B cell (primary cell): ENCODE results near the gene RC3H1. TPM values are rescaled to one million over a fixed set of nuclear protein-coding genes. Genes with fewer than 3 reads are reported as not detected.

Experiments used
- ATAC-seq: fragments of 200-7000 bp; cut with Tn5 transposase; one replicate; pipeline ENCODE4 v1.10.0; 2021; ENCODE audit warnings: low read depth, mild to moderate bottlenecking, moderate number of reproducible peaks, moderate library complexity
- CTCF ChIA-PET: fragments of 350-600 bp; sonication (Branson Sonifier 250); formaldehyde crosslinking; loops from one replicate; lab custom pipeline; 2021; ENCODE audit warnings: antibody characterized with exemption, inconsistent platforms; lab: Charles Lee
- POLR2A ChIA-PET: fragments of 350-600 bp; sonication (Branson Sonifier 250); formaldehyde crosslinking; loops from one replicate; lab custom pipeline; 2021; ENCODE audit warnings: antibody characterized with exemption; lab: Charles Lee
- DNase-seq: peaks from one replicate; pipeline ENCODE4 v3.0.0; 2013
- H2AFZ ChIP-seq: 2 replicates; pipeline ENCODE4 v1.6.1; 2012; ENCODE audit warnings: mild to moderate bottlenecking, low read depth, low read length; ENCODE audit not compliant: insufficient read depth, poor library complexity, severe bottlenecking
- H3K27ac ChIP-seq, 2 donors: 1 replicate in 1 of 2; 2 replicates in 1 of 2; pipeline ENCODE4 v1.5.1; 2012 to 2013; ENCODE audit warnings: low read length in 2 of 2, mild to moderate bottlenecking in 2 of 2, moderate library complexity in 1 of 2
- H3K27me3 ChIP-seq, 4 experiments: fragments of 200-600 bp in 1 of 4; sonication (generic) in 1 of 4; replicated peaks in 1 of 4; 1 replicate in 2 of 4; 2 replicates in 2 of 4; pipeline versions ENCODE4 v1.6.1 to v1.7.0; 2013 to 2016; ENCODE audit warnings: low read length in 3 of 4, mild to moderate bottlenecking in 2 of 4, mixed read lengths in 1 of 4, moderate library complexity in 1 of 4; ENCODE audit not compliant: insufficient read depth in 4 of 4, control insufficient read depth in 3 of 4; ENCODE audit errors: control extremely low read depth in 1 of 4
- H3K36me3 ChIP-seq, 2 experiments: replicated peaks in 1 of 2; 1 replicate in 1 of 2; 2 replicates in 1 of 2; pipeline versions ENCODE4 v1.6.1 to v1.7.1; 2013; ENCODE audit warnings: low read length in 1 of 2; ENCODE audit not compliant: insufficient read depth in 2 of 2, control insufficient read depth in 1 of 2; ENCODE audit errors: control extremely low read depth in 1 of 2, extremely low read depth in 1 of 2
- H3K4me1 ChIP-seq, 2 donors: fragments of 200-600 bp in 1 of 2; sonication (generic) in 1 of 2; 1 replicate in 1 of 2; 2 replicates in 1 of 2; pipeline versions ENCODE4 v1.5.1 to v1.6.1; 2013 to 2017; ENCODE audit warnings: low read length in 2 of 2; ENCODE audit not compliant: control insufficient read depth in 2 of 2, insufficient read depth in 2 of 2
- H3K4me2 ChIP-seq: replicated peaks from 2 replicates; pipeline ENCODE3; 2012; ENCODE audit warnings: mild to moderate bottlenecking, low read depth, low read length; ENCODE audit not compliant: poor library complexity, severe bottlenecking
- H3K4me3 ChIP-seq, 5 experiments: fragments of 200-600 bp in 1 of 5; sonication (generic) in 1 of 5; 1 replicate in 3 of 5; 2 replicates in 2 of 5; pipeline versions ENCODE4 v1.5.1 to v1.7.0; 2011 to 2016; ENCODE audit warnings: low read length in 4 of 5, mild to moderate bottlenecking in 4 of 5, low read depth in 2 of 5, control low read depth in 1 of 5, moderate library complexity in 1 of 5; ENCODE audit not compliant: insufficient read depth in 1 of 5; ENCODE audit errors: control extremely low read depth in 1 of 5, extremely low read depth in 1 of 5
- H3K79me2 ChIP-seq: fragments of 200-600 bp; sonication (generic); one replicate; pipeline ENCODE4 v1.6.0; 2016; ENCODE audit warnings: low read length; ENCODE audit not compliant: control insufficient read depth, insufficient read depth
- H3K9ac ChIP-seq: fragments of 200-600 bp; sonication (generic); 2 replicates; pipeline ENCODE4 v1.6.1; 2017; ENCODE audit warnings: mild to moderate bottlenecking, low read length, moderate library complexity
- H3K9me3 ChIP-seq, 3 donors: one replicate each; pipeline versions ENCODE4 v1.6.1 to v1.7.1; 2013; ENCODE audit warnings: low read length in 2 of 3; ENCODE audit not compliant: control insufficient read depth in 2 of 3, insufficient read depth in 1 of 3; ENCODE audit errors: control extremely low read depth in 1 of 3
- H4K20me1 ChIP-seq: 2 replicates; pipeline ENCODE4 v1.6.0; 2012; ENCODE audit warnings: mild to moderate bottlenecking, low read length; ENCODE audit not compliant: insufficient read depth, control insufficient read depth, poor library complexity, severe bottlenecking
- H3K27ac Mint-ChIP-seq: one replicate; pipeline ENCODE4 v1.8.0; 2021; ENCODE audit warnings: mixed read lengths
- H3K27me3 Mint-ChIP-seq: one replicate; pipeline ENCODE4 v1.8.0; 2021; ENCODE audit warnings: mixed read lengths
- H3K4me1 Mint-ChIP-seq: one replicate; pipeline ENCODE4 v1.8.0; 2021; ENCODE audit warnings: mixed read lengths
- H3K4me3 Mint-ChIP-seq: one replicate; pipeline ENCODE4 v1.8.0; 2021; ENCODE audit warnings: mixed read lengths
- H3K9me3 Mint-ChIP-seq: one replicate; pipeline ENCODE4 v1.8.0; 2022; ENCODE audit warnings: mixed read lengths; ENCODE audit not compliant: insufficient read depth
- CTCF ChIP-seq: fragments of 200-600 bp; IDR thresholded peaks from one replicate; pipeline ENCODE4 v1.8.0; 2022; ENCODE audit warnings: antibody characterized with exemption, mild to moderate bottlenecking
- EZH2 ChIP-seq: IDR thresholded peaks from 2 replicates; pipeline ENCODE4 v1.6.1; 2012; ENCODE audit warnings: borderline replicate concordance, low read depth, mild to moderate bottlenecking, moderate library complexity, low read length; ENCODE audit not compliant: insufficient read depth, poor library complexity, severe bottlenecking
- WGBS: methylation state at CpG from one replicate; pipeline ENCODE4 v1.1.5; 2013; ENCODE audit warnings: missing lambda C conversion rate; ENCODE audit not compliant: insufficient coverage; 5-methylcytosine and 5-hydroxymethylcytosine counted together
- intact Hi-C: fragments of 100-400 bp; cut with micrococcal nuclease; formaldehyde crosslinking; loops from one replicate; pipeline ENCODE4 v1.10.0; 2022
- polyA plus RNA-seq: library from polyadenylated mRNA; depleted of rRNA; stranded (reverse); fragments of >200 nt; gene quantifications from 2 replicates; pipeline ENCODE4 v1.2.3, GENCODE V29; 2012
- total RNA-seq, 2 donors: library from RNA; stranded (reverse); fragments of 120-200 nt in 1 of 2; gene quantifications; 1 replicate in 1 of 2; 2 replicates in 1 of 2; pipeline versions ENCODE4 v1.2.3 to v1.2.4, GENCODE V29; 2013 to 2022

The RC3H1 gene
- total and polyA plus RNA-seq, 2 donors (not counting 1 experiment from before 2014, with no cell fraction given): 6.8 to 84.5 TPM

- Histone ChIP-seq H3K27me3 (no peaks in the 10 kb centered on the region), H3K4me2 (no peak overlapping the region), H2AFZ (no peak overlapping the region), H4K20me1 (peaks cover 6% of the 10 kb centered on the region), H3K4me3 (no peak overlapping the region), H3K36me3 (peaks cover 3 to 7% of the 10 kb centered on the region in 2 experiments), H3K9ac (no peak overlapping the region), H3K9me3 (no peaks in the 10 kb centered on the region), H3K4me1 (peaks cover 0 to 13% of the 10 kb centered on the region in 2 donors), H3K27ac (no peak overlapping the region), H3K79me2 (peaks cover 30% of the 10 kb centered on the region)
- TF ChIP-seq CTCF (no peak), EZH2 (no peak)
- WGBS: no CpG with 5 or more reads among the region's 1 CpG
- Mint-ChIP-seq H3K27ac (no peak overlapping the region), H3K4me1 (peaks cover 18% of the 10 kb centered on the region), H3K4me3 (no peak overlapping the region), H3K27me3 (no peaks in the 10 kb centered on the region), H3K9me3 (no peaks in the 10 kb centered on the region)
- ChIA-PET CTCF (no interaction called here), POLR2A (no interaction called here)
- intact Hi-C loops: no loop called here
- no peak for DNase-seq
- ATAC-seq: no peak
Measured at GRCh38 chr1:173893611-173894010, 128.5 kb downstream of the RC3H1 start.

GRCh38 chr1:173889885-173890284 is 132.3 kb downstream of the RC3H1 start:
- Histone ChIP-seq H2AFZ (no peak overlapping the region), H3K27ac (no peak overlapping the region), H3K9me3 (no peaks in the 10 kb centered on the region), H3K4me3 (no peak overlapping the region), H3K79me2 (peaks cover 37% of the 10 kb centered on the region), H3K4me1 (no peaks in the 10 kb centered on the region), H3K36me3 (peaks cover 3 to 30% of the 10 kb centered on the region in 2 experiments), H3K9ac (no peak overlapping the region), H3K27me3 (no peaks in the 10 kb centered on the region), H3K4me2 (no peak overlapping the region), H4K20me1 (peaks cover 6% of the 10 kb centered on the region)
- CTCF ChIA-PET: no interaction called here
- Mint-ChIP-seq H3K4me1 (no peaks in the 10 kb centered on the region), H3K4me3 (no peak overlapping the region), H3K27ac (no peak overlapping the region), H3K9me3 (no peaks in the 10 kb centered on the region), H3K27me3 (no peaks in the 10 kb centered on the region)
- POLR2A ChIA-PET: no interaction called here
- intact Hi-C loops: no loop called here
- no peak for TF ChIP-seq EZH2
- no peak for TF ChIP-seq CTCF
- DNase-seq: no peak
- no peak for ATAC-seq
- no CpG with 5 or more reads among the region's 2 CpGs for WGBS
